Heart left ventricle (tissue), 13 donors: ENCODE data around the gene DAD1.

ENCODE experiments used
- POLR2A ChIP-seq, 2 donors: fragments of 450-650 bp; IDR thresholded peaks; one replicate each; pipeline ENCODE4 v1.6.1; 2017; ENCODE audit warnings: antibody characterized with exemption in 2 of 2, mild to moderate bottlenecking in 2 of 2, moderate library complexity in 2 of 2
- TF ChIP-seq, protein P1 (sequence below), 12 donors: fragments of 200-600 bp; sonication (generic) in 4 of 12; IDR thresholded peaks; one replicate each; pipeline versions ENCODE4 v1.5.0 to v1.8.0; 2018 to 2022; ENCODE audit warnings: antibody characterized with exemption in 12 of 12, mild to moderate bottlenecking in 5 of 12
- donor health status: ischemic (EF 13 %, LVEDD 7.1; RV severe dilation, severe dysfunction).
- donor health status: DM: no; HTN: yes; CAD: no.
- donor health status: DM: no; HTN: no; CAD: no.
- donor health status: ischemic (EF 25% LVEDD 6.9; RV normal size, moderate dysfunction).
- donor health status: ischemic (EF 25% LVEDD 5.7; RV mildly dilated, moderate dysfunction).
- donor health status: ischemic (EF 35%, LVEDD 5.7; RV mildly dilated, moderate dysfunction).
- donor health status: nonischemic (EF 11% LVEDD 7.7; RV severe dilation, severe dysfunction).
- donor health status: DM: yes; HTN: yes; CAD: no.
- donor health status: PGD.
- donor health status: ischemic (EF 29% LVEDD 5.4; RV normal size, mild dysfunction).
- donor health status: nonischemic (EF 23%, LVEDD 6.1; RV moderate dilation, normal function).

DNA sequence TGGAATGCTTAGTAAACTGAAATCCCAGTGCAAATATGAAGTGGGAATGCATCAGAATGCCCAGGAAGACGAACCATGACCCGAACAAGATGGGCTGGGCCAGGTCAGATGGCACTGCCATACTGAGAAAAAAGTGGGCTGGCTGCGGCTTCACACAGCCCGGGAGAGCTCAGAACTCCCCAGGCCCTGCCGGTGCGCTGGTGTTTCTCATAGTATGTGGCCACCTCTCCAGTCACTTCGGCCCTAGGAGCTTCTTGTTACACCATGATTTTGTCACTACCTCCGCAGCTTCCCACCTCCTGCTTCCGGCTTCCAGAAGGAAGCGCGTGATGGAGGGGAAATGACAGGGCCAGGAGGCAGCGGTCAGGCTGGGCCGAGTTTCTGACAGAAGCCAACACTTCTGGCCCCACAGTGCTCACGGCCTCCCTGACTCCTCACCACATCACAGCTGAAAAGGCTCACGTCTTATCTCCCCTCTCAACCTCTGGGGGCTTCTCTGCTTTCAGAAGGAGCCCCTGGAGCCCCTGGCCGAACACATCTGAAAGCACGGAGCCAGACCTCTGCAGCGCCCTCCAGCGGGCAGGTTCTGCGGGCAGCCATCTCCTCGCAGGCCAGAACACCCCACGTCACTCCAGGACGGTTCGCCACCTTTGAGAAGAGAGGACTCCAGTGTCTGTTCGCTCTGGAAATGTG, 30.7 kb downstream of the DAD1 start:
- TF ChIP-seq, protein P1, sequence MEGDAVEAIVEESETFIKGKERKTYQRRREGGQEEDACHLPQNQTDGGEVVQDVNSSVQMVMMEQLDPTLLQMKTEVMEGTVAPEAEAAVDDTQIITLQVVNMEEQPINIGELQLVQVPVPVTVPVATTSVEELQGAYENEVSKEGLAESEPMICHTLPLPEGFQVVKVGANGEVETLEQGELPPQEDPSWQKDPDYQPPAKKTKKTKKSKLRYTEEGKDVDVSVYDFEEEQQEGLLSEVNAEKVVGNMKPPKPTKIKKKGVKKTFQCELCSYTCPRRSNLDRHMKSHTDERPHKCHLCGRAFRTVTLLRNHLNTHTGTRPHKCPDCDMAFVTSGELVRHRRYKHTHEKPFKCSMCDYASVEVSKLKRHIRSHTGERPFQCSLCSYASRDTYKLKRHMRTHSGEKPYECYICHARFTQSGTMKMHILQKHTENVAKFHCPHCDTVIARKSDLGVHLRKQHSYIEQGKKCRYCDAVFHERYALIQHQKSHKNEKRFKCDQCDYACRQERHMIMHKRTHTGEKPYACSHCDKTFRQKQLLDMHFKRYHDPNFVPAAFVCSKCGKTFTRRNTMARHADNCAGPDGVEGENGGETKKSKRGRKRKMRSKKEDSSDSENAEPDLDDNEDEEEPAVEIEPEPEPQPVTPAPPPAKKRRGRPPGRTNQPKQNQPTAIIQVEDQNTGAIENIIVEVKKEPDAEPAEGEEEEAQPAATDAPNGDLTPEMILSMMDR (IDR thresholded peaks at IDR 0.05), result peak in 3 of 12 donors; percentile 8 to 20 (median 17)
- no peak for TF ChIP-seq POLR2A (IDR thresholded peaks at IDR 0.05)
